Epidermal melanocyte (primary cell): ENCODE measurements around the gene PIGC.
A peak's percentile ranks its signal among the peaks of the same experiment; 100 is the strongest.

Experiments used
- DNase-seq: peaks from one replicate; pipeline ENCODE4 v3.0.0; 2011; ENCODE audit warnings: low spot score; ENCODE audit not compliant: insufficient read length

The PIGC gene

GRCh38 chr1:172430128-172430454 is 13.8 kb downstream of the PIGC start:
- DNase-seq, result no peak

- peak; percentile 47 for DNase-seq
Observed at GRCh38 chr1:172429331-172430127, 14.3 kb downstream of the PIGC start.

DNA sequence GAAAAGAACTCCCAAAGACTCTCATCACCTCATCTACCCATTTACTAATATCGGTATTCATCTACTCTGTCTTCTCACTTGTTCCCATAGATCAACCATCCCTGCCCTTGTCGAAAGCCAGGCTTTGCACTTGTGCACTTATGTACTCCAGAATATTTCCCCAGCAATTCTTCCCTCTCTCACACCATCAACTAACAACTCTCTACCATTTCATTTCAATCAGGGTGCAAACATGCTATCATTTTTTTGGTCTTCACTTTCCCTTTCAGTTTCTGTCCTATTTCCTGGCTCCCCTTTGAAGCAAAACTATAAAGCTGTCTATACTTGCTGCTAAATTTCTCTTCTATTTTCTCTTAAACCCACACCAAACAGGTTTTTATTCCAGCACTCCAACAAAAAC is 16.7 kb downstream of the PIGC start:
- DNase-seq, result no peak

- no peak for DNase-seq
Observed at GRCh38 chr1:172425339-172425738, 18.5 kb downstream of the PIGC start.

GRCh38 chr1:172423336-172423735 is 20.5 kb downstream of the PIGC start:
- DNase-seq, result no peak

- DNase-seq, result no peak
Observed at GRCh38 chr1:172421974-172422604, 21.8 kb downstream of the PIGC start.

- DNase-seq, result no peak
Observed at GRCh38 chr1:172420385-172420784, 23.5 kb downstream of the PIGC start, which contains the start of gene C1orf105. C1orf105 (plus strand) TSS chr1:172420685; CDS start chr1:172420886, 201 bp downstream.

GRCh38 chr1:172417557-172417956 is 26.3 kb downstream of the PIGC start:
- DNase-seq, result no peak

DNA sequence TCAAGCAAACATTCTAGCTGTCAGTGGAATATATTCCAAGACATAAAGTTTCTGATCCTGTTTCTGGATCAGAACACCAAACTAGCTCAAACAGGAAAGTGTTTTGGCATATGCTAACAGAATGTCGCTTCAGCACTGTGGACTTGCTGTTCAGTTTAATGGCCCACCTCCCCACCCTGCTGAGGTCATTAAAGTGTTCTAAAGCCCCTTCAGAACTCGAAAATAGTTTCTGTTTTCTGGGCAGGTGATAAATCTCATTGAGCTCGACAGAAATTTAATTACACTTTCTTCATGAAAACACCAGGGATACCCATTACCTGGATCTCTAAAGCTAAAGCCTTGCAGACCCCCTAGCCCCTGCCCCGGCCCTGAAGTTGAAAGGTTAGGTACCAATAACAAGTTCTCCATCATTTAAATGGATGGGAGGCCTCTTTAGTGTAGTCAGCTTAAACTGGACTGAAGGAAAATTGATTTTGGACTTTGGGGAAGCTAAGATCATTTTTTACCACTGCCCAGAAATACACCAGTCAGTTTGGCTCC is 27.3 kb downstream of the PIGC start:
- DNase-seq, result no peak

GRCh38 chr1:172414331-172414730 is 29.5 kb downstream of the PIGC start:
- no peak for DNase-seq

DNA sequence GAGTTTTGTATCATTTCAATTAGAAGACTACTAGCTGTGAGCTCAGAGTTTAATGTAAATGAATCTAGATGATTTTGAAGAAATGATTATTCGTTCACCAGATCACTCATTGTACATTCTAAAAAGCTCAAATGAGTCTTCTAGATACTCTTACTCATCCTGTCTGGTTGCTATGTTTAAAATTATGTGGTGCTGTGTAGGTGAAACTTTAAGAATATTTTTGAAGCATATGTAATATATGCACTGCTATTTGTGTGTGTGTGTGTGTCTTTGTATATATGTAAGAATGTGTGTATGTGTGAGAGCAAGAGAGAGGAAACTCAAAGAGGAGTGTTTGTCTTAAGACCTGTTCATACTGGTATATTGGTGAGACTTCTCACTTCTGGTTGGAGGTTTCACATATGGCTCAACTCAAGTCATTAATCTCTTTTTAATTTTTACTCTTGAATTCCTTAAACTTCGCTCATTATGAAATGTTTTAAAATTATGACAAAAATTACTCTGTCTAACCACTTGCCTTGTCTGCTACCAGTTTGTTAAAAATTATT is 32.0 kb downstream of the PIGC start:
- DNase-seq, result no peak

- DNase-seq, result no peak
Observed at GRCh38 chr1:172410027-172410426, 33.8 kb downstream of the PIGC start.

- DNase-seq, result no peak
Observed at GRCh38 chr1:172408958-172409357, 34.9 kb downstream of the PIGC start.

DNA sequence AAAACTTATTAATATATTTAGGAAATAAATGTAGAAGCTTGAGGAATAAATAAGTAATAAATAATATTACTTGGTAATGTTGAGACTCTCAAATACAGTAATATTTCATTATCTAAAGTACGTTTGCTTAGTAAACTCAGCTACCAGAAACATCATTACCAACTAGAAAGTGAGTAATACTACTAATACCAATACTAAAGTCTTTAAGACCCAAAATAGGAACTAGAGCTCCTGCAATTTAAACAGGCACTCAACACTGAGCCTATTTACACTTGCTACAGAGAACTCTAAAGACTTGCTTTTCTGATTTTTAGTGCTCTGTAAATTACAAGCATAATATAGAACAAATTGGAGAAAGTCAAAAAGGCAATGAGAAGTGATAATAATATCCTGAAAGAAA is 36.9 kb downstream of the PIGC start:
- no peak for DNase-seq

- DNase-seq, result no peak
Observed at GRCh38 chr1:172405912-172406311, 38.0 kb downstream of the PIGC start.

- DNase-seq, result no peak
Observed at GRCh38 chr1:172404121-172404520, 39.7 kb downstream of the PIGC start.

DNA sequence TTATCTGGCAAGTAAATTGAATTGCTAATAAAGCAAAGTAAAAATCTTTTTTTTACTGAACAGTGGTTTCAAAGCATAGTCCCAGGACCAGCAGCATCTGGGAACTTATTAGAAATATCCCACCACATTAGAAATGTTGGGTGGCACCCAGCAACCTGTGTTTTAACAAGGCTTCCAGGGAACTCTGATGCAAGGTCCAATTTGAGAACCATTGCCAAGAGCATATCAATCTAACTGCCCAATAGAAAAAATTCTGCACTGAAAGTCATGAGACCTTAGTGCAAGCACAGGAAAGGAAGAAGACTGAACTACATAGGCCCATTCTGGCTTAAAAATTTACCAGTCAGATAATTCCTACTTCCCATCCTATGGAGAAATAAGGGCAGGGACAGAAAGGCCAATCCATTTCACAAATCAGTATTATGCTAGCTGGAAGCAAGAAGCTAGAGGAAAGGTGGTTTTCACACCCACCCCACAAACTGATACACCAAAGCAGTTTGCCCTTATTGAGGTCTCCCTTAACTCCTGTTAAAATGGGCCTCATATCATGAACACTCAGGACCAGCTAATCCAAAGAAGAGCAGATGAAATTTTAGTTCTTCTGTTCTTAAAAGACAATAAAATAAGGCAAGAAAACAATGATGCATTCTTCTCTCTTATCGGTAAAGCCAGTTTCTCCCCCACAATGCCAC is 40.8 kb downstream of the PIGC start:
- no peak for DNase-seq

GRCh38 chr1:172401892-172402291 is 42.0 kb downstream of the PIGC start:
- no peak for DNase-seq

- DNase-seq, result no peak
Observed at GRCh38 chr1:172401477-172401876, 42.4 kb downstream of the PIGC start.

DNA sequence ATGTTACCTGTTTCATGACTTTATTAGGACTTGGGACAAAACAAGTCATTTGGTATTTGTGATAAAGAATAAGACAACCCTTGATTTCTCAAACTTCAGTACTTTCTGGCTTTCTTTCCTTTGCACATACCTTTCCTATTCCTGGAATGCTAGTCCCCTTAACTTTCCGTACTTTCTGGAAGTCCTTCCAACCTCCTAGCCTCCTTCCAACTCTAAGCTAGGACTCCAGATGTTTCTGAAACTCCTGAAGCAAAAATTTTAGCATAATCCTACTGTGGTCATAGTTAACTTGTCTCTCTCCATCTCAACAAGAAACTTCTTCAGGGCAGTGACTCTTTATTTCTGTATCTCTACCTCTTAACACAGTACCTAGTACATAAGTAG is 43.2 kb downstream of the PIGC start:
- no peak for DNase-seq

GRCh38 chr1:172399756-172400721 is 43.8 kb downstream of the PIGC start:
- DNase-seq, result no peak
